Liver (tissue), 9 donors: ENCODE results near the gene EEFSEC. TPM values are rescaled to one million over a fixed set of nuclear protein-coding genes. Genes with fewer than 3 reads are reported as not detected.

Source experiments
- DNase-seq: peaks from one replicate; pipeline ENCODE4 v3.0.0-alpha.2; 2017; ENCODE audit warnings: low spot score
- H3K27ac ChIP-seq, 2 donors: one replicate each; pipeline ENCODE4 v1.7.0; 2013; ENCODE audit warnings: inconsistent platforms in 2 of 2, low read length in 2 of 2, control low read depth in 1 of 2, low read depth in 1 of 2, mild to moderate bottlenecking in 1 of 2
- H3K27me3 ChIP-seq, 4 donors: one replicate each; pipeline versions ENCODE4 v1.6.1 to v1.7.0; 2013; ENCODE audit warnings: low read length in 3 of 4, inconsistent platforms in 1 of 4, mild to moderate bottlenecking in 1 of 4, moderate library complexity in 1 of 4; ENCODE audit not compliant: control insufficient read depth in 4 of 4, insufficient read depth in 4 of 4
- H3K36me3 ChIP-seq, 4 donors: one replicate each; pipeline versions ENCODE4 v1.6.1 to v1.7.0; 2013; ENCODE audit warnings: low read length in 3 of 4, mild to moderate bottlenecking in 3 of 4, low read depth in 1 of 4, moderate library complexity in 1 of 4; ENCODE audit not compliant: control insufficient read depth in 4 of 4, insufficient read depth in 3 of 4
- H3K4me1 ChIP-seq, 4 donors: one replicate each; pipeline versions ENCODE4 v1.6.1 to v1.7.0; 2013; ENCODE audit warnings: low read length in 3 of 4, mild to moderate bottlenecking in 3 of 4, moderate library complexity in 1 of 4; ENCODE audit not compliant: control insufficient read depth in 4 of 4, insufficient read depth in 4 of 4
- H3K4me3 ChIP-seq, 3 donors: one replicate each; pipeline versions ENCODE4 v1.6.1 to v1.7.0; 2013; ENCODE audit warnings: low read length in 3 of 3, control low read depth in 1 of 3, low read depth in 1 of 3, mild to moderate bottlenecking in 1 of 3
- H3K9ac ChIP-seq, 2 donors: one replicate each; pipeline ENCODE4 v1.7.0; 2013; ENCODE audit warnings: low read length in 2 of 2, mild to moderate bottlenecking in 2 of 2, moderate library complexity in 2 of 2, control low read depth in 1 of 2, low read depth in 1 of 2
- H3K9me3 ChIP-seq, 4 donors: one replicate each; pipeline versions ENCODE4 v1.6.1 to v1.7.0; 2013; ENCODE audit warnings: low read length in 3 of 4; ENCODE audit not compliant: control insufficient read depth in 4 of 4
- FOXA1 ChIP-seq: IDR thresholded peaks from 2 replicates; pipeline ENCODE4 v1.6.1; 2016; ENCODE audit warnings: antibody characterized with exemption
- FOXA2 ChIP-seq: IDR thresholded peaks from 2 replicates; pipeline ENCODE4 v1.6.1; 2016; ENCODE audit warnings: antibody characterized with exemption
- GABPA ChIP-seq, 2 donors: IDR thresholded peaks in 1 of 2; conservative IDR thresholded peaks in 1 of 2; 2 replicates each; pipeline ENCODE4 v1.6.1; 2016; ENCODE audit warnings: antibody characterized with exemption in 2 of 2, mild to moderate bottlenecking in 1 of 2, moderate library complexity in 1 of 2
- HNF4A ChIP-seq, 2 donors: conservative IDR thresholded peaks; 2 replicates each; pipeline ENCODE4 v1.6.1; 2016; ENCODE audit warnings: antibody characterized with exemption in 2 of 2, mild to moderate bottlenecking in 2 of 2
- HNF4G ChIP-seq: IDR thresholded peaks from 2 replicates; pipeline ENCODE4 v1.6.1; 2016; ENCODE audit warnings: antibody characterized with exemption
- JUND ChIP-seq, 2 donors: IDR thresholded peaks; 2 replicates each; pipeline ENCODE4 v1.6.1; 2016; ENCODE audit warnings: antibody characterized with exemption in 2 of 2
- NR2F2 ChIP-seq: IDR thresholded peaks from 2 replicates; pipeline ENCODE4 v1.6.1; 2016; ENCODE audit warnings: antibody characterized with exemption
- RAD21 ChIP-seq, 2 donors: IDR thresholded peaks; 2 replicates each; pipeline ENCODE4 v1.6.1; 2016; ENCODE audit warnings: antibody characterized with exemption in 2 of 2, mild to moderate bottlenecking in 2 of 2
- RXRA ChIP-seq, 2 donors: IDR thresholded peaks; 2 replicates each; pipeline ENCODE4 v1.6.1; 2017 to 2018; ENCODE audit warnings: antibody characterized with exemption in 2 of 2, mild to moderate bottlenecking in 1 of 2
- SP1 ChIP-seq: IDR thresholded peaks from 2 replicates; pipeline ENCODE4 v1.6.1; 2018; ENCODE audit warnings: antibody characterized with exemption, mild to moderate bottlenecking
- TAF1 ChIP-seq: conservative IDR thresholded peaks from 2 replicates; pipeline ENCODE4 v1.6.1; 2016; ENCODE audit warnings: antibody characterized with exemption, mild to moderate bottlenecking
- WGBS: extraction: QIAGEN DNeasy Blood & Tissue Kit; methylation state at CpG from one replicate; pipeline ENCODE4 v1.1.7; 2013; 5-methylcytosine and 5-hydroxymethylcytosine counted together
- polyA plus RNA-seq, 2 donors: library from polyadenylated mRNA; stranded (reverse) in 1 of 2; unstranded in 1 of 2; fragments of 200-250 nt in 1 of 2; fragments of >200 nt in 1 of 2; fragmentation: Nextera tagmentation in 1 of 2; extraction: Ambion mirVana in 1 of 2; gene quantifications; one replicate each; pipeline versions ENCODE4 v1.2.1 to v1.2.3, GENCODE V29; 2013 to 2015
- total RNA-seq, 2 donors: library from RNA; depleted of rRNA; stranded (reverse); fragments of >200 nt; gene quantifications; one replicate each; pipeline ENCODE4 v1.2.3, GENCODE V29; 2014
- TF ChIP-seq, protein P1 (sequence below): fragments of 150-350 bp; IDR thresholded peaks from 2 replicates; pipeline ENCODE4 v1.5.1; 2017; ENCODE audit warnings: improper control_type of control experiment, low read depth, low read length; ENCODE audit not compliant: missing input control
- TF ChIP-seq, protein P2 (sequence below): IDR thresholded peaks from 2 replicates; pipeline ENCODE4 v1.6.1; 2016; ENCODE audit warnings: antibody characterized with exemption
- TF ChIP-seq, protein P3 (sequence below): IDR thresholded peaks from 2 replicates; pipeline ENCODE4 v1.6.1; 2016; ENCODE audit warnings: antibody characterized with exemption
- TF ChIP-seq, protein P4 (sequence below): IDR thresholded peaks from 2 replicates; pipeline ENCODE4 v1.6.1; 2016; ENCODE audit warnings: antibody characterized with exemption, mild to moderate bottlenecking
- donor health status: healthy.
- donor health status: healthy.
- donor health status: healthy.
- donor health status: healthy.
- donor health status: healthy.

Gene EEFSEC
- total and polyA plus RNA-seq, 4 donors = 8.4 to 13.1 (median 10.7) TPM

DNA sequence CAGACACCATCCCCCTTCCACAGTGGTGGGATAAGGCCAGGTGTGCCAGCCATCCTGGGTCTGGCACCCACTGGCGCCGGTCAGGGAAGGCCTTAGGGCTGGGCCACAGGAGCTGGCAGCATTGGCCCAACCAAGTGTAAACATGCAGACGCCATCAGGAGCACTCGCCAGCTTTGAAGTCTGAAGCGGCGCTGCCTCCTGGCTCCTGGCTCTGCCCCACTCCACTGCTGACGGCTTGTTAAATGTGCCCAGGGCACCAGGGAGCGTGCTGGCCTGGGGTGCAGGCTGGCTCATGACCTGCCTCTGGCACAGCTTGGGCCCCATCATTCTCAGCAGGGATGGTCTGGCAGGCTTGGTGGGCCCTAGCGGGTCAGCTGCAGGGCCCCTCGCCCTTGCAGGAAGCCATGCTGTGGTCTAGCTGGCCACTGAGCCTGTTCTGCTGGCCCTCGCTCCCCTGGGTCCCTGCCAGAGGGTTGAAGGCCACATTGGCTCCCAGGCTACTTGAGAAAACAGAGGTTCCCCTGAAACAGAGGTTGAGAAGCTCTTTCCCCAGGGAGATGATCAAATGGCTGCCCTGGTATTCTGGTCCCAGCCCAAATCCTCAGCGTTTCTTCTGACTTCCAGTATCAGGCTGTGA is 196.8 kb downstream of the EEFSEC start:
- WGBS = 72% methylated on average over 12 of the region's 12 CpGs
- Histone ChIP-seq H3K36me3 (peaks cover 0 to 4% (median 0%) of the 10 kb centered on the region in 4 donors), H3K4me3 (no peak overlapping the region), H3K27me3 (no peaks in the 10 kb centered on the region), H3K9me3 (no peaks in the 10 kb centered on the region), H3K4me1 (peaks cover 0 to 3% (median 0%) of the 10 kb centered on the region in 4 donors), H3K9ac (no peak overlapping the region), H3K27ac (no peak overlapping the region)
- DNase-seq = no peak
- TF ChIP-seq RXRA (IDR thresholded peaks at IDR 0.05) = peak in 1 of 2 donors; percentile 43
- TF ChIP-seq HNF4A (conservative IDR thresholded peaks at IDR 0.05) = peak in 1 of 2 donors; percentile 31
- TF ChIP-seq FOXA1 = peak; percentile 59
- TF ChIP-seq, protein P1, sequence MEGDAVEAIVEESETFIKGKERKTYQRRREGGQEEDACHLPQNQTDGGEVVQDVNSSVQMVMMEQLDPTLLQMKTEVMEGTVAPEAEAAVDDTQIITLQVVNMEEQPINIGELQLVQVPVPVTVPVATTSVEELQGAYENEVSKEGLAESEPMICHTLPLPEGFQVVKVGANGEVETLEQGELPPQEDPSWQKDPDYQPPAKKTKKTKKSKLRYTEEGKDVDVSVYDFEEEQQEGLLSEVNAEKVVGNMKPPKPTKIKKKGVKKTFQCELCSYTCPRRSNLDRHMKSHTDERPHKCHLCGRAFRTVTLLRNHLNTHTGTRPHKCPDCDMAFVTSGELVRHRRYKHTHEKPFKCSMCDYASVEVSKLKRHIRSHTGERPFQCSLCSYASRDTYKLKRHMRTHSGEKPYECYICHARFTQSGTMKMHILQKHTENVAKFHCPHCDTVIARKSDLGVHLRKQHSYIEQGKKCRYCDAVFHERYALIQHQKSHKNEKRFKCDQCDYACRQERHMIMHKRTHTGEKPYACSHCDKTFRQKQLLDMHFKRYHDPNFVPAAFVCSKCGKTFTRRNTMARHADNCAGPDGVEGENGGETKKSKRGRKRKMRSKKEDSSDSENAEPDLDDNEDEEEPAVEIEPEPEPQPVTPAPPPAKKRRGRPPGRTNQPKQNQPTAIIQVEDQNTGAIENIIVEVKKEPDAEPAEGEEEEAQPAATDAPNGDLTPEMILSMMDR = no peak

DNA sequence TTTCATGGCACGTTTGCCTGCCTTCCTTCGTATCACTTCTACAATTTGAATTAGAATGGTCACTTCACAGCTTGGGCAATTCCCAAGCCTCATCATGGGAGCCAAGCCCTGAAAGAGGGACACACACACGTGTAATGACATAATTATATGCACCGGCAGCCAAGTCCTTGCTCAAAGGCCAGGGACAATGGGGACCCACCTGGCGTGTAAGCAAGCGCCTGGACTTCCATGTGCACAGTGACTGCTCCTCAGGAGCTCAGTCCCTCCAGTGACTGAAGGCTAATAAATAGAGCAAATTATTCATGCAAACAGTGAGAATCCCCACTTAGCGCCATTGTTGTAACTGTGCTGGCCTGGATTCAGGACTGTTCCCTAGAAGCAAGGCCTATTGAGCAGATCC is 198.3 kb downstream of the EEFSEC start:
- no peak overlapping the region for H3K9ac ChIP-seq
- H3K4me1 ChIP-seq = peaks cover 0 to 3% (median 0%) of the 10 kb centered on the region in 4 donors
- WGBS = 97% methylated on average over 7 of the region's 7 CpGs
- DNase-seq = no peak
- TF ChIP-seq, protein P2, sequence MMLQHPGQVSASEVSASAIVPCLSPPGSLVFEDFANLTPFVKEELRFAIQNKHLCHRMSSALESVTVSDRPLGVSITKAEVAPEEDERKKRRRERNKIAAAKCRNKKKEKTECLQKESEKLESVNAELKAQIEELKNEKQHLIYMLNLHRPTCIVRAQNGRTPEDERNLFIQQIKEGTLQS = no peak
- TF ChIP-seq, protein P1 = no peak
- TF ChIP-seq TAF1 (no peak), JUND (IDR thresholded peaks at IDR 0.05) (no peak), NR2F2 (no peak), FOXA2 (no peak)
- TF ChIP-seq, protein P3, sequence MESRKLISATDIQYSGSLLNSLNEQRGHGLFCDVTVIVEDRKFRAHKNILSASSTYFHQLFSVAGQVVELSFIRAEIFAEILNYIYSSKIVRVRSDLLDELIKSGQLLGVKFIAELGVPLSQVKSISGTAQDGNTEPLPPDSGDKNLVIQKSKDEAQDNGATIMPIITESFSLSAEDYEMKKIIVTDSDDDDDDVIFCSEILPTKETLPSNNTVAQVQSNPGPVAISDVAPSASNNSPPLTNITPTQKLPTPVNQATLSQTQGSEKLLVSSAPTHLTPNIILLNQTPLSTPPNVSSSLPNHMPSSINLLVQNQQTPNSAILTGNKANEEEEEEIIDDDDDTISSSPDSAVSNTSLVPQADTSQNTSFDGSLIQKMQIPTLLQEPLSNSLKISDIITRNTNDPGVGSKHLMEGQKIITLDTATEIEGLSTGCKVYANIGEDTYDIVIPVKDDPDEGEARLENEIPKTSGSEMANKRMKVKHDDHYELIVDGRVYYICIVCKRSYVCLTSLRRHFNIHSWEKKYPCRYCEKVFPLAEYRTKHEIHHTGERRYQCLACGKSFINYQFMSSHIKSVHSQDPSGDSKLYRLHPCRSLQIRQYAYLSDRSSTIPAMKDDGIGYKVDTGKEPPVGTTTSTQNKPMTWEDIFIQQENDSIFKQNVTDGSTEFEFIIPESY = no peak
- no peaks in the 10 kb centered on the region for H3K27me3 ChIP-seq
- H3K36me3 ChIP-seq = peaks cover 0 to 4% (median 0%) of the 10 kb centered on the region in 4 donors
- no peak overlapping the region for H3K27ac ChIP-seq
- H3K9me3 ChIP-seq = no peaks in the 10 kb centered on the region
- H3K4me3 ChIP-seq = no peak overlapping the region

DNA sequence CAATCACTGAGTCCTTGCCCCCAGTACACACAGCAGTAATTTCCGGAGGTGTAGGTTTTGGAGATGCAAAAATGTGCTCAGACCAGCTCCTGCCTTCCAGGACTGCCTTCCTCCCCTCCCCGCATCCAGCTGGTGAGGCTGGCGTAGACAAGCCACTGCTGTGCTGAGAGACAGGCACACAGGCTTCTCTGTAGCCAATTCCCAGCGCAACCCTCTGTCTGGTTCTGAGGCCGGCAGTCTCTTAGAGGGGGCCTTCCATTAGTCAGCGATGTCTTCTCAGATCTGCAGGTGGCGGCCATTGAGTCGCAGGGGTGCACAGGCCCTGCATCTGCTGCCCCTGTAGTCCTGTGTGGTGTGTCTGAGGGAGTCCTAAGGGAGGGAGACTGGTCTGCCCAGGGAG is 199.0 kb downstream of the EEFSEC start:
- DNase-seq = no peak
- H3K27me3 ChIP-seq = no peaks in the 10 kb centered on the region
- H3K36me3 ChIP-seq = peaks cover 0 to 4% (median 0%) of the 10 kb centered on the region in 4 donors
- H3K27ac ChIP-seq = no peak overlapping the region
- H3K9ac ChIP-seq = no peak overlapping the region
- H3K4me3 ChIP-seq = no peak overlapping the region
- 97% methylated on average over 8 of the region's 8 CpGs for WGBS
- no peaks in the 10 kb centered on the region for H3K9me3 ChIP-seq
- peaks cover 0 to 3% (median 0%) of the 10 kb centered on the region in 4 donors for H3K4me1 ChIP-seq
- no peak for TF ChIP-seq JUND (IDR thresholded peaks at IDR 0.05)
- no peak for TF ChIP-seq GABPA (IDR thresholded peaks at IDR 0.05 in 1 of 2, conservative IDR thresholded peaks at IDR 0.05 in 1 of 2)
- TF ChIP-seq, protein P3 = no peak
- TF ChIP-seq RAD21 (IDR thresholded peaks at IDR 0.05) = no peak
- TF ChIP-seq, protein P4, sequence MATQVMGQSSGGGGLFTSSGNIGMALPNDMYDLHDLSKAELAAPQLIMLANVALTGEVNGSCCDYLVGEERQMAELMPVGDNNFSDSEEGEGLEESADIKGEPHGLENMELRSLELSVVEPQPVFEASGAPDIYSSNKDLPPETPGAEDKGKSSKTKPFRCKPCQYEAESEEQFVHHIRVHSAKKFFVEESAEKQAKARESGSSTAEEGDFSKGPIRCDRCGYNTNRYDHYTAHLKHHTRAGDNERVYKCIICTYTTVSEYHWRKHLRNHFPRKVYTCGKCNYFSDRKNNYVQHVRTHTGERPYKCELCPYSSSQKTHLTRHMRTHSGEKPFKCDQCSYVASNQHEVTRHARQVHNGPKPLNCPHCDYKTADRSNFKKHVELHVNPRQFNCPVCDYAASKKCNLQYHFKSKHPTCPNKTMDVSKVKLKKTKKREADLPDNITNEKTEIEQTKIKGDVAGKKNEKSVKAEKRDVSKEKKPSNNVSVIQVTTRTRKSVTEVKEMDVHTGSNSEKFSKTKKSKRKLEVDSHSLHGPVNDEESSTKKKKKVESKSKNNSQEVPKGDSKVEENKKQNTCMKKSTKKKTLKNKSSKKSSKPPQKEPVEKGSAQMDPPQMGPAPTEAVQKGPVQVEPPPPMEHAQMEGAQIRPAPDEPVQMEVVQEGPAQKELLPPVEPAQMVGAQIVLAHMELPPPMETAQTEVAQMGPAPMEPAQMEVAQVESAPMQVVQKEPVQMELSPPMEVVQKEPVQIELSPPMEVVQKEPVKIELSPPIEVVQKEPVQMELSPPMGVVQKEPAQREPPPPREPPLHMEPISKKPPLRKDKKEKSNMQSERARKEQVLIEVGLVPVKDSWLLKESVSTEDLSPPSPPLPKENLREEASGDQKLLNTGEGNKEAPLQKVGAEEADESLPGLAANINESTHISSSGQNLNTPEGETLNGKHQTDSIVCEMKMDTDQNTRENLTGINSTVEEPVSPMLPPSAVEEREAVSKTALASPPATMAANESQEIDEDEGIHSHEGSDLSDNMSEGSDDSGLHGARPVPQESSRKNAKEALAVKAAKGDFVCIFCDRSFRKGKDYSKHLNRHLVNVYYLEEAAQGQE = no peak
- no peak for TF ChIP-seq RXRA (IDR thresholded peaks at IDR 0.05)
- no peak for TF ChIP-seq SP1
- no peak for TF ChIP-seq TAF1
- no peak for TF ChIP-seq HNF4G
